HG02759 (cell line): ENCODE results near the gene NLGN1.

Experiments
- ATAC-seq: cut with Tn5 transposase; IDR thresholded peaks from one replicate; pipeline ENCODE4 v1.9.1; 2021; ENCODE audit warnings: mild to moderate bottlenecking, moderate library complexity; ENCODE audit not compliant: unreplicated experiment

The NLGN1 gene

GRCh38 chr3:173892547-173892946, 495.0 kb downstream of the NLGN1 start:
- no peak for ATAC-seq

GRCh38 chr3:173893066-173893465, 495.5 kb downstream of the NLGN1 start:
- ATAC-seq = no peak

GRCh38 chr3:173893835-173894234, 496.3 kb downstream of the NLGN1 start:
- ATAC-seq = no peak

GRCh38 chr3:173897631-173898030, 500.1 kb downstream of the NLGN1 start:
- no peak for ATAC-seq

- no peak for ATAC-seq
Observed at GRCh38 chr3:173901649-173902048, 504.1 kb downstream of the NLGN1 start.

- ATAC-seq = no peak
Observed at GRCh38 chr3:173902401-173902800, 504.9 kb downstream of the NLGN1 start.

- ATAC-seq = no peak
Observed at GRCh38 chr3:173902871-173903270, 505.3 kb downstream of the NLGN1 start.

GRCh38 chr3:173905381-173905780, 507.8 kb downstream of the NLGN1 start:
- no peak for ATAC-seq

- ATAC-seq = no peak
Observed at GRCh38 chr3:173911446-173911845, 513.9 kb downstream of the NLGN1 start.

GRCh38 chr3:173912126-173912525, 514.6 kb downstream of the NLGN1 start:
- no peak for ATAC-seq

GRCh38 chr3:173913397-173913796, 515.9 kb downstream of the NLGN1 start:
- no peak for ATAC-seq

GRCh38 chr3:173913974-173914421, 516.5 kb downstream of the NLGN1 start:
- ATAC-seq = no peak

- no peak for ATAC-seq
Observed at GRCh38 chr3:173916799-173917198, 519.3 kb downstream of the NLGN1 start.

GRCh38 chr3:173920386-173920785, 522.8 kb downstream of the NLGN1 start:
- peak; percentile 64 for ATAC-seq

- no peak for ATAC-seq
Observed at GRCh38 chr3:173921732-173922131, 524.2 kb downstream of the NLGN1 start.

GRCh38 chr3:173923204-173923603, 525.7 kb downstream of the NLGN1 start:
- ATAC-seq = no peak

GRCh38 chr3:173930251-173930650, 532.7 kb downstream of the NLGN1 start:
- ATAC-seq = no peak

GRCh38 chr3:173932624-173933023, 535.1 kb downstream of the NLGN1 start:
- no peak for ATAC-seq

- no peak for ATAC-seq
Observed at GRCh38 chr3:173933113-173933512, 535.6 kb downstream of the NLGN1 start.

- ATAC-seq = no peak
Observed at GRCh38 chr3:173936316-173936715, 538.8 kb downstream of the NLGN1 start.

GRCh38 chr3:173938159-173938558, 540.6 kb downstream of the NLGN1 start:
- no peak for ATAC-seq

- ATAC-seq = no peak
Observed at GRCh38 chr3:173938616-173939015, 541.1 kb downstream of the NLGN1 start.

GRCh38 chr3:173939331-173939730, 541.8 kb downstream of the NLGN1 start:
- ATAC-seq = no peak

GRCh38 chr3:173943264-173943663, 545.7 kb downstream of the NLGN1 start:
- ATAC-seq = no peak
